Osteocyte (in vitro differentiated cells): Measurements from ENCODE around the gene ADGRL1. TPM values are rescaled to one million over a fixed set of nuclear protein-coding genes. Genes with fewer than 3 reads are reported as not detected.

Experiments used
- DNase-seq: peaks from one replicate; pipeline ENCODE4 v3.0.0; 2021; ENCODE audit warnings: mixed read lengths; ENCODE audit not compliant: unreplicated experiment; ENCODE audit errors: extremely low spot score
- H3K27ac Mint-ChIP-seq: one replicate; pipeline ENCODE4 v1.8.0; 2021; ENCODE audit warnings: mild to moderate bottlenecking, mixed read lengths; ENCODE audit not compliant: unreplicated experiment
- H3K27me3 Mint-ChIP-seq: one replicate; pipeline ENCODE4 v1.8.0; 2021; ENCODE audit warnings: mixed read lengths; ENCODE audit not compliant: unreplicated experiment
- H3K36me3 Mint-ChIP-seq: one replicate; pipeline ENCODE4 v1.8.0; 2021; ENCODE audit warnings: mixed read lengths; ENCODE audit not compliant: unreplicated experiment
- H3K4me1 Mint-ChIP-seq: one replicate; pipeline ENCODE4 v1.8.0; 2021; ENCODE audit warnings: mixed read lengths; ENCODE audit not compliant: unreplicated experiment
- H3K4me3 Mint-ChIP-seq: one replicate; pipeline ENCODE4 v1.8.0; 2021; ENCODE audit warnings: mild to moderate bottlenecking, moderate library complexity, mixed read lengths; ENCODE audit not compliant: unreplicated experiment
- H3K9me3 Mint-ChIP-seq: one replicate; pipeline ENCODE4 v1.8.0; 2021; ENCODE audit warnings: mixed read lengths; ENCODE audit not compliant: unreplicated experiment
- CTCF ChIP-seq: fragments of 200-600 bp; sonication (generic); IDR thresholded peaks from 2 replicates; pipeline ENCODE4 v1.5.0; 2021; ENCODE audit warnings: antibody characterized with exemption, mild to moderate bottlenecking, moderate library complexity
- total RNA-seq: library from RNA; stranded (reverse); gene quantifications from 2 replicates; pipeline ENCODE4 v1.2.1, GENCODE V29; 2021

The ADGRL1 gene
- total RNA-seq, 1 donor from 2014 or later: 43.5 TPM

DNA sequence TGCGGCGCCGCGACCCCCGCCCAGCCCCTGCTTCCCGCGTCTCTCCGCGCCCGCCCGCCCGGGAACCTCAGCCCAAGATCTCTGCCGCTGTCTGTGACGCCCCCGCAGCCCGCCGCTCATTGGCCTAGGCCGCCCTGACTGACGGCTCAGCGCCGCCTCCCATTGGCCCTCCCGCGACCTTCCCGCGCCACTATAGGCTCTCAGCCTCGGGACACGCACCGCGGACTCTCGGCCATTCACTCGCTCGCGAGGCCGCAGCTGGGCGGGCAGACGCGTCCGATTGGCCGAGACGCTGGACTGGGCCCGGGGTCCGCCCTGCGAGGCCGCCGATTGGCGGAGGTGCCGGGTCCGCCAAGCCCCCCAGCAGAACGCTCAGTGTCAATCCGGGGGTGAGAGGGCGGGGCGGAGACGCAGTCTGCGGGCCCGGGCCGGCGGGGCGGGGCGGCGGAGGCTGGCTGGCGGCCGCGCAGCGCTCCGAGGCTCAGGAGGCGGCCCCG is 88.3 kb downstream of the ADGRL1 start, which contains the start of gene PRKACA:
Gene PRKACA (minus strand): TSS at position 95 of the 497 bp plus-strand sequence. CDS start 215 bp downstream, outside the sequence.
- no peaks in the 10 kb centered on the region for H3K27me3 Mint-ChIP-seq
- no peak for TF ChIP-seq CTCF
- H3K4me3 Mint-ChIP-seq: peak within 1 kb of the TSS; percentile 88
- no peaks in the 10 kb centered on the region for H3K36me3 Mint-ChIP-seq
- peaks cover 42% of the 10 kb centered on the region for H3K4me1 Mint-ChIP-seq
- H3K9me3 Mint-ChIP-seq: no peaks in the 10 kb centered on the region
- peak within 1 kb of the TSS; percentile 97 for H3K27ac Mint-ChIP-seq
- DNase-seq: peak; percentile 100

DNA sequence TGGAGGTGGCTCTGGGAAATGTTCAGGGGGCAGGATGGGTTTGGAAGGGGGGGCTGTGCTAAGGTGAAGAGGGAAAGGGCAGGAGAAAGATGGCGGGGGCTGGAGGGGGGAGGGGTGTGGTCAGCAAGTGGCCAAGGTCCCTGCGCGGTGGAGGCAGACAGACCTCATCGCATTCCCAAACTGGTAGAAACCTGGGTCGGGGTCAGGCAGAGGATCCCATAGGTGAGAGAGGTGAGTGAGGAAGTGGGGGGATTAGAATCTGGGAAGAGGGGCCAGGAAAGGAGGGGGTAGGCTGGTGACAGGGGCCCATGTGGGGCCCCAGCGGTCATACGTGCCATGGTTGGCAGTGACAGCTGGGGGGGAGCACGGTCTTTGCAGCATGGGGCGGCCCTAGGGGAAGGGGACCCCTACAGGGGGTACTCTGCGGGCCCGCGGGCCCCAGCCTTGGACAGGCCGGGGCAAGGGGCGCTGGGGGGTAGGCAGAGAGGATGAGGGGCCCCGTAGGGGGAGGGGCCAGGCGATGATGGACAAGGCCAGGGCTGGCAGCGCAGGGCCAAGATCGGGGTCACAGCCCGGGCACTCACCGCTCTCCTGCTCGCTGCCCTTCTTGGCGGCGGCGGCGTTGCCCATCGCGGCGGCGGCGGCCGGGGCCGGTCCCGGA is 88.9 kb downstream of the ADGRL1 start:
- Mint-ChIP-seq H3K27me3 (no peaks in the 10 kb centered on the region), H3K36me3 (no peaks in the 10 kb centered on the region), H3K4me3 (peak overlapping the region; percentile 88), H3K4me1 (peaks cover 49% of the 10 kb centered on the region), H3K9me3 (no peaks in the 10 kb centered on the region), H3K27ac (peak overlapping the region; percentile 65)
- no peak for TF ChIP-seq CTCF
- no peak for DNase-seq

DNA sequence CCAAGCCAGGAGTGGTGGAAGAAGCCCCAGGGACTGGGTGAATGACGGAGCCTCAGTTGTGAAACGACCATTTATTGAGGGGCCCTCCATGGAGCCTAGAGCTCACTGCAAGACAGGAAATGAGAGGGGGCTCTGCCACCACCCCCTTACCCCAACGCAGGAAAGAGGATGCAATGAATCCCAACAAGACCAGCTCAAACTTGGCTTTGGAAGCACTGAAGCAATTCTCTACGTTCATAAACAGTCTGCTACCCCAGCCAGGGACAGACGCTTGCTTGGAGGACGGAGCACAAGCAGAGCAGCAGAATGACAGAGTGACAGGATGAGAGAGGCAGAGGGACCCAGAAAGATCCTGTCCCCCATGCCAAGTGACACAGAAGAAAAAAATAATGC is 89.4 kb downstream of the ADGRL1 start:
- H3K36me3 Mint-ChIP-seq: no peaks in the 10 kb centered on the region
- no peak for DNase-seq

DNA sequence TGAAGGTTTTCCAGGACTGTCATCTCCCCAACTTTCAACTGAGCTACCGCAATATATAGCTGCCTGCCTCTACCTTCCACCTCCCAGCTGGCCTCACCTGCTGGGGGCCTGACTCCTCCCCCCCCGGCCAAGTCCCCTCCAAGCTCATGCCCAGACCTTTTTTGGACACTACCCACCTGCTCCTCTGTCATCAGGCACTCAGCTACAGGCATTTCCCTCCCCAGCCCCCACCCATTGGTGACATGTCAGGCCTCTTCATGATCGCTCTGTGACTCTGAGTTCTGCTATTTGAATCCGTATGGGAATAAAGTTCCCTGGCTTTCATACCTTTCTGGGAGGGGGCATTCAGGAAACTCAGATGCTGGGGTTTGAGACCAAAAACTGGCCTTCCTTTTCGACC is 90.2 kb downstream of the ADGRL1 start:
- no peak overlapping the region for H3K27ac Mint-ChIP-seq
- TF ChIP-seq CTCF: no peak
- H3K9me3 Mint-ChIP-seq: no peaks in the 10 kb centered on the region
- no peaks in the 10 kb centered on the region for H3K27me3 Mint-ChIP-seq
- no peak for DNase-seq
- H3K4me3 Mint-ChIP-seq: peak overlapping the region; percentile 88
- H3K36me3 Mint-ChIP-seq: no peaks in the 10 kb centered on the region
- peaks cover 57% of the 10 kb centered on the region for H3K4me1 Mint-ChIP-seq

More for the DNA sequence above, 89.4 kb downstream of the ADGRL1 start:
- peaks cover 54% of the 10 kb centered on the region for H3K4me1 Mint-ChIP-seq
- H3K4me3 Mint-ChIP-seq: peak overlapping the region; percentile 88
- H3K27ac Mint-ChIP-seq: peak overlapping the region; percentile 65
- no peaks in the 10 kb centered on the region for H3K27me3 Mint-ChIP-seq
- TF ChIP-seq CTCF: no peak
- H3K9me3 Mint-ChIP-seq: no peaks in the 10 kb centered on the region

- H3K4me3 Mint-ChIP-seq: no peak overlapping the region
- no peak for DNase-seq
- no peaks in the 10 kb centered on the region for H3K36me3 Mint-ChIP-seq
- H3K9me3 Mint-ChIP-seq: no peaks in the 10 kb centered on the region
- H3K27me3 Mint-ChIP-seq: no peaks in the 10 kb centered on the region
- peak; percentile 54 for TF ChIP-seq CTCF
- H3K27ac Mint-ChIP-seq: no peak overlapping the region
- peaks cover 58% of the 10 kb centered on the region for H3K4me1 Mint-ChIP-seq
Measured at GRCh38 chr19:14114854-14115253, 91.1 kb downstream of the ADGRL1 start.
